Stimulated activated CD4-positive, alpha-beta T cell treated with anti-CD3 and anti-CD28 coated beads, Interleukin-4, amount 100 ng/mL, for 24 hours (primary cell): Measurements from ENCODE around the gene DNAJC13.

ENCODE experiments used
- DNase-seq: peaks from one replicate; pipeline ENCODE4 v3.0.0-alpha.2; 2020

DNAJC13 gene

GRCh38 chr3:132499071-132499470 is 81.8 kb downstream of the DNAJC13 start:
- DNase-seq, result no peak

GRCh38 chr3:132503559-132503958 is 86.3 kb downstream of the DNAJC13 start:
- DNase-seq, result no peak

GRCh38 chr3:132504375-132504933 is 87.2 kb downstream of the DNAJC13 start:
- no peak for DNase-seq

GRCh38 chr3:132507657-132508056 is 90.4 kb downstream of the DNAJC13 start:
- no peak for DNase-seq

GRCh38 chr3:132509096-132509495 is 91.8 kb downstream of the DNAJC13 start:
- no peak for DNase-seq

GRCh38 chr3:132509506-132509905 is 92.2 kb downstream of the DNAJC13 start:
- no peak for DNase-seq

GRCh38 chr3:132513057-132513456 is 95.8 kb downstream of the DNAJC13 start:
- no peak for DNase-seq

- no peak for DNase-seq
Observed at GRCh38 chr3:132517311-132517710, 100.0 kb downstream of the DNAJC13 start.

- no peak for DNase-seq
Observed at GRCh38 chr3:132519914-132520313, 102.6 kb downstream of the DNAJC13 start.

- no peak for DNase-seq
Observed at GRCh38 chr3:132521901-132522300, 104.6 kb downstream of the DNAJC13 start.

GRCh38 chr3:132522353-132522752 is 105.1 kb downstream of the DNAJC13 start:
- no peak for DNase-seq

- DNase-seq, result no peak
Observed at GRCh38 chr3:132530624-132531023, 113.3 kb downstream of the DNAJC13 start.

GRCh38 chr3:132535575-132536441 is 118.5 kb downstream of the DNAJC13 start:
- peak; percentile 66 for DNase-seq

GRCh38 chr3:132536442-132537153 is 119.3 kb downstream of the DNAJC13 start:
- no peak for DNase-seq

- no peak for DNase-seq
Observed at GRCh38 chr3:132537297-132537696, 120.0 kb downstream of the DNAJC13 start.

- DNase-seq, result no peak
Observed at GRCh38 chr3:132538072-132538471, 120.8 kb downstream of the DNAJC13 start.

GRCh38 chr3:132539681-132540080 is 122.4 kb downstream of the DNAJC13 start:
- no peak for DNase-seq

GRCh38 chr3:132542577-132542976 is 125.3 kb downstream of the DNAJC13 start:
- no peak for DNase-seq

- no peak for DNase-seq
Observed at GRCh38 chr3:132543011-132543739, 125.9 kb downstream of the DNAJC13 start.

- no peak for DNase-seq
Observed at GRCh38 chr3:132544130-132544529, 126.8 kb downstream of the DNAJC13 start.

GRCh38 chr3:132545471-132545870 is 128.2 kb downstream of the DNAJC13 start:
- no peak for DNase-seq

- no peak for DNase-seq
Observed at GRCh38 chr3:132549169-132549568, 131.9 kb downstream of the DNAJC13 start.
